ENCODE measurements around the gene SFXN5.

Gene SFXN5

DNA sequence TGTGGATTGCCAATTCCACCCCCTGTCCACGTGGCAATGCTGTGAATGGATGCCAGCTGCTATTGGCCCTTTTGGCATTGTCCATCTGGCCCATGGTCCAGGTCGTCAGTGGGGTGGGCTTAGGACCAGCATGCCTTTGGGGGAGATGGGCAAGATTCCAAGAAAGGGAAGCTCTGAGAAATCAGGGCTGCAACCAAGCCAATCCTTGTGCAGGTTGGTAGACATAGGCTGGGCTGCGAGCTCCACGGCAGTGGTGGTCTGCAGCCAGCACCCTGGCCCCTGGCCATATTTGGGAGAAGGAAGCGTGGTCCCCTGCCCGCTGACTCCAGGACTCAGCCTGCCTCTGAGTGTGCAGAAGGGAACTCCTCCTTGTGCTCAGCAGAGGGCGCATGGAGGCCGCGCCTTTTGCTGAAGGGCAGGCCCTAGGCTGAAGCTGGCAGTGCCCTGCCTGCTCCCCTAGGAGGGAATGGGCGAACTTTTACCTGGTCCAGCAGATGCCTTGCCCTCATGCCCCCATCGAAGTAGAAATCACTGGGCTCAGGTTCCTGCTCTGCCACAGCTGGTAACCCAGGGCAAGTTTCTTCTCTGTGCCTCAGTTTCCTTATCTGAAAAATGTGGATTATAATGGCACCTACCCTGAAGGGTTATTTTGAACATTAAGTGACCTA lies 178.9 kb downstream of the SFXN5 start:
- peak; percentile 43 for DNase-seq
